K562 (cell line): ENCODE results near the gene FXYD4. TPM values are rescaled to one million over a fixed set of nuclear protein-coding genes. Genes with fewer than 3 reads are reported as not detected.

ENCODE experiments used
- ARID4B ChIP-seq: sonication (generic); formaldehyde crosslinking; IDR thresholded peaks from 2 replicates; pipeline ENCODE4 v1.8.0; 2022; ENCODE audit warnings: mild to moderate bottlenecking, missing genetic modification reagents
- DNMT1 ChIP-seq: fragments of 450-650 bp; IDR thresholded peaks from 2 replicates; pipeline ENCODE4 v1.6.1; 2016; ENCODE audit warnings: antibody characterized with exemption, mild to moderate bottlenecking
- HDAC6 ChIP-seq: IDR thresholded peaks from 2 replicates; pipeline ENCODE4 v1.6.1; 2012; ENCODE audit warnings: low read depth, mild to moderate bottlenecking, control low read depth, inconsistent platforms, low read length, moderate library complexity
- LCOR ChIP-seq: sonication (generic); formaldehyde crosslinking; IDR thresholded peaks from 2 replicates; pipeline ENCODE4 v1.8.0; 2022; ENCODE audit warnings: mild to moderate bottlenecking, missing genetic modification reagents
- MLLT1 ChIP-seq, 2 experiments: fragments of 450-650 bp; IDR thresholded peaks; 2 replicates each; pipeline ENCODE4 v1.6.1; 2016
- MTA2 ChIP-seq: fragments of 450-650 bp; IDR thresholded peaks from 2 replicates; pipeline ENCODE4 v1.6.1; 2016; ENCODE audit warnings: low read depth
- POLR2AphosphoS5 ChIP-seq: IDR thresholded peaks from 2 replicates; pipeline ENCODE4 v1.6.1; 2011; ENCODE audit warnings: mild to moderate bottlenecking, low read depth, low read length, moderate library complexity; ENCODE audit not compliant: control insufficient read depth, insufficient read depth
- POLR2B ChIP-seq: fragments of 450-650 bp; IDR thresholded peaks from 2 replicates; pipeline ENCODE4 v1.6.1; 2018; ENCODE audit warnings: low read depth; ENCODE audit not compliant: partially characterized antibody
- SLC30A9 ChIP-seq: fragments of 250-450 bp; sonication (Bioruptor Pico); IDR thresholded peaks from 2 replicates; pipeline ENCODE4 v1.8.0; 2022; ENCODE audit warnings: mild to moderate bottlenecking, moderate library complexity
- SMAD4 ChIP-seq: fragments of 250-450 bp; sonication (Bioruptor Pico); conservative IDR thresholded peaks from 2 replicates; pipeline ENCODE4 v1.8.0; 2021; ENCODE audit warnings: inconsistent platforms, mild to moderate bottlenecking, moderate library complexity
- SOX6 ChIP-seq: fragments of 450-650 bp; IDR thresholded peaks from 2 replicates; pipeline ENCODE4 v1.6.1; 2014; ENCODE audit warnings: mild to moderate bottlenecking
- TAF1 ChIP-seq: IDR thresholded peaks from 2 replicates; pipeline ENCODE4 v1.6.1; 2011; ENCODE audit warnings: mild to moderate bottlenecking, low read length, moderate library complexity; ENCODE audit not compliant: insufficient read depth, control insufficient read depth, severe bottlenecking; ENCODE audit errors: extremely low read depth
- TFAM ChIP-seq: fragments of 250-450 bp; sonication (Bioruptor Pico); conservative IDR thresholded peaks from 2 replicates; pipeline ENCODE4 v1.5.0; 2021; ENCODE audit warnings: mild to moderate bottlenecking, moderate library complexity
- ZBTB49 ChIP-seq: sonication (generic); formaldehyde crosslinking; IDR thresholded peaks from 2 replicates; pipeline ENCODE4 v1.8.0; 2022; ENCODE audit warnings: missing genetic modification reagents, mild to moderate bottlenecking, borderline replicate concordance
- ZBTB5 ChIP-seq: fragments of 450-650 bp; IDR thresholded peaks from 2 replicates; pipeline ENCODE4 v1.6.1; 2017; ENCODE audit warnings: antibody characterized with exemption
- ZNF253 ChIP-seq: fragments of 250-450 bp; sonication (Bioruptor Pico); conservative IDR thresholded peaks from 2 replicates; pipeline ENCODE4 v1.6.1; 2021; ENCODE audit warnings: mild to moderate bottlenecking
- polyA plus RNA-seq, 8 experiments: library from polyadenylated mRNA; depleted of rRNA in 4 of 8; stranded (reverse) in 5 of 8; unstranded in 3 of 8; fragments of >200 nt; fragmentation: Nextera tagmentation in 2 of 8; fragmentation: Illumina TruSeq in 1 of 8; extraction: Ambion mirVana in 2 of 8; extraction: Trizol in 1 of 8; gene quantifications; 2 replicates each; pipeline versions ENCODE4 v1.2.1 to v1.2.3, GENCODE V29; 2011 to 2014; ENCODE audit warnings: inconsistent platforms in 1 of 8, missing spikeins in 1 of 8
- total RNA-seq, 7 experiments: library from RNA; depleted of rRNA in 6 of 7; stranded (reverse); fragments of >200 nt in 6 of 7; fragmentation: Illumina TruSeq in 2 of 7; extraction: Trizol in 2 of 7; gene quantifications; 2 replicates each; pipeline versions ENCODE4 v1.2.1 to v1.2.3, GENCODE V29; 2011 to 2021; ENCODE audit warnings: low replicate concordance in 1 of 7

The FXYD4 gene
- total and polyA plus RNA-seq, 9 of the 15 experiments (the other 6 are each of a cell fraction or from before 2014, with no cell fraction given): not detected

GRCh38 chr10:43420369-43421200 is 49.1 kb downstream of the FXYD4 start (continued):
- TF ChIP-seq POLR2B (peak; percentile 68), MTA2 (no peak), ZBTB5 (no peak), DNMT1 (no peak), HDAC6 (no peak), ZNF253 (no peak), ARID4B (peak; percentile 46; the same call in 1 of the 2 replicates), ZBTB49 (CRISPR knock-in tag) (no peak), POLR2AphosphoS5 (no peak), SLC30A9 (CRISPR knock-in tag) (no peak), SMAD4 (CRISPR knock-in tag) (peak; percentile 75; the same call in 1 of the 2 replicates), SOX6 (peak; percentile 67), MLLT1 (IDR thresholded peaks at IDR 0.05) (no peak), LCOR (no peak), TAF1 (peak; percentile 56), TFAM (no peak)
